K562 (cell line): Measurements from ENCODE around the gene ERC2. TPM values are rescaled to one million over a fixed set of nuclear protein-coding genes. Genes with fewer than 3 reads are reported as not detected.

Source experiments
- OTX1 ChIP-seq: fragments of 450-650 bp; formaldehyde crosslinking; IDR thresholded peaks from 2 replicates; pipeline ENCODE4 v1.4.0; 2022; ENCODE audit warnings: mild to moderate bottlenecking
- polyA plus RNA-seq, 8 experiments: library from polyadenylated mRNA; depleted of rRNA in 4 of 8; stranded (reverse) in 5 of 8; unstranded in 3 of 8; fragments of >200 nt; fragmentation: Nextera tagmentation in 2 of 8; fragmentation: Illumina TruSeq in 1 of 8; extraction: Ambion mirVana in 2 of 8; extraction: Trizol in 1 of 8; gene quantifications; 2 replicates each; pipeline versions ENCODE4 v1.2.1 to v1.2.3, GENCODE V29; 2011 to 2014; ENCODE audit warnings: inconsistent platforms in 1 of 8, missing spikeins in 1 of 8
- total RNA-seq, 7 experiments: library from RNA; depleted of rRNA in 6 of 7; stranded (reverse); fragments of >200 nt in 6 of 7; fragmentation: Illumina TruSeq in 2 of 7; extraction: Trizol in 2 of 7; gene quantifications; 2 replicates each; pipeline versions ENCODE4 v1.2.1 to v1.2.3, GENCODE V29; 2011 to 2021; ENCODE audit warnings: low replicate concordance in 1 of 7
- TF ChIP-seq, protein P1 (sequence below), 2 experiments: fragments of 450-650 bp in 1 of 2; sonication (generic) in 1 of 2; formaldehyde crosslinking in 1 of 2; IDR thresholded peaks; 2 replicates each; pipeline versions ENCODE4 v1.7.1 to v1.9.0; 2016 to 2022; ENCODE audit warnings: inconsistent platforms in 1 of 2, mild to moderate bottlenecking in 1 of 2, missing genetic modification reagents in 1 of 2

The ERC2 gene
- total and polyA plus RNA-seq, 9 of the 15 experiments (the other 6 are each of a cell fraction or from before 2014, with no cell fraction given): 0.04 to 0.18 (median 0.07) TPM; not detected in 2

DNA sequence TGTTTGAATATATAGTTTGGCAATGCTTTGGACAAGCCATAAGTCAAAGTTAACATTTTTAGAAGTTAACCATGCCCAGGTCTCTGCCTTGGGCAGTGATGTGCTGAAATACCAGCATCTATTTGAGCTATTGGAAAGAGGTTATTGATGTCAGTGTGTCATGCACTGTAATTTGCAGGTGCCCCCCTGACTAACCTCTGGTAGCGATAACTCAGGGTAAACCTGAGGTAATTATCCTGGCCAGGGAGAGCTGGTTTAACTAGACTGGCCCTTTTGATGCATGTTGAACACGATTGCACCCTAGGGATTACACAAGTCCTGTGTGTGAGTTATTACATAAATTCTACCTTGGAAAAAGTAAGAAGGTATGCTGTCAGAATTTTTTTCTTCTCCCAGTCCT lies 525.4 kb downstream of the ERC2 start (continued):
- TF ChIP-seq, protein P1, sequence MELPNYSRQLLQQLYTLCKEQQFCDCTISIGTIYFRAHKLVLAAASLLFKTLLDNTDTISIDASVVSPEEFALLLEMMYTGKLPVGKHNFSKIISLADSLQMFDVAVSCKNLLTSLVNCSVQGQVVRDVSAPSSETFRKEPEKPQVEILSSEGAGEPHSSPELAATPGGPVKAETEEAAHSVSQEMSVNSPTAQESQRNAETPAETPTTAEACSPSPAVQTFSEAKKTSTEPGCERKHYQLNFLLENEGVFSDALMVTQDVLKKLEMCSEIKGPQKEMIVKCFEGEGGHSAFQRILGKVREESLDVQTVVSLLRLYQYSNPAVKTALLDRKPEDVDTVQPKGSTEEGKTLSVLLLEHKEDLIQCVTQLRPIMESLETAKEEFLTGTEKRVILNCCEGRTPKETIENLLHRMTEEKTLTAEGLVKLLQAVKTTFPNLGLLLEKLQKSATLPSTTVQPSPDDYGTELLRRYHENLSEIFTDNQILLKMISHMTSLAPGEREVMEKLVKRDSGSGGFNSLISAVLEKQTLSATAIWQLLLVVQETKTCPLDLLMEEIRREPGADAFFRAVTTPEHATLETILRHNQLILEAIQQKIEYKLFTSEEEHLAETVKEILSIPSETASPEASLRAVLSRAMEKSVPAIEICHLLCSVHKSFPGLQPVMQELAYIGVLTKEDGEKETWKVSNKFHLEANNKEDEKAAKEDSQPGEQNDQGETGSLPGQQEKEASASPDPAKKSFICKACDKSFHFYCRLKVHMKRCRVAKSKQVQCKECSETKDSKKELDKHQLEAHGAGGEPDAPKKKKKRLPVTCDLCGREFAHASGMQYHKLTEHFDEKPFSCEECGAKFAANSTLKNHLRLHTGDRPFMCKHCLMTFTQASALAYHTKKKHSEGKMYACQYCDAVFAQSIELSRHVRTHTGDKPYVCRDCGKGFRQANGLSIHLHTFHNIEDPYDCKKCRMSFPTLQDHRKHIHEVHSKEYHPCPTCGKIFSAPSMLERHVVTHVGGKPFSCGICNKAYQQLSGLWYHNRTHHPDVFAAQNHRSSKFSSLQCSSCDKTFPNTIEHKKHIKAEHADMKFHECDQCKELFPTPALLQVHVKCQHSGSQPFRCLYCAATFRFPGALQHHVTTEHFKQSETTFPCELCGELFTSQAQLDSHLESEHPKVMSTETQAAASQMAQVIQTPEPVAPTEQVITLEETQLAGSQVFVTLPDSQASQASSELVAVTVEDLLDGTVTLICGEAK (IDR thresholded peaks at IDR 0.05): no peak
- TF ChIP-seq, protein P1 (CRISPR knock-in tag; IDR thresholded peaks at IDR 0.05): no peak
- no peak for TF ChIP-seq OTX1 (CRISPR knock-in tag)
- TF ChIP-seq, all 486 proteins: peak for 0
